Glutamatergic neuron (in vitro differentiated cells): ENCODE results near the gene TAP2. TPM values are rescaled to one million over a fixed set of nuclear protein-coding genes. Genes with fewer than 3 reads are reported as not detected.

ENCODE experiments used
- DNase-seq: peaks from one replicate; pipeline ENCODE4 v3.0.0; 2022
- H3K27ac Mint-ChIP-seq: one replicate; pipeline ENCODE4 v1.8.0; 2020; ENCODE audit warnings: mild to moderate bottlenecking, mixed read lengths, inconsistent platforms; ENCODE audit not compliant: unreplicated experiment
- H3K27me3 Mint-ChIP-seq: one replicate; pipeline ENCODE4 v1.8.0; 2020; ENCODE audit warnings: mild to moderate bottlenecking, moderate library complexity, mixed read lengths, inconsistent platforms; ENCODE audit not compliant: unreplicated experiment
- H3K36me3 Mint-ChIP-seq: one replicate; pipeline ENCODE4 v1.8.0; 2020; ENCODE audit warnings: mild to moderate bottlenecking, mixed read lengths, inconsistent platforms; ENCODE audit not compliant: unreplicated experiment
- H3K4me1 Mint-ChIP-seq: one replicate; pipeline ENCODE4 v1.8.0; 2020; ENCODE audit warnings: mild to moderate bottlenecking, low read depth, mixed read lengths, inconsistent platforms; ENCODE audit not compliant: unreplicated experiment
- H3K4me3 Mint-ChIP-seq: one replicate; pipeline ENCODE4 v1.8.0; 2020; ENCODE audit warnings: mild to moderate bottlenecking, mixed read lengths, inconsistent platforms; ENCODE audit not compliant: unreplicated experiment
- H3K9me3 Mint-ChIP-seq: one replicate; pipeline ENCODE4 v1.8.0; 2020; ENCODE audit warnings: mild to moderate bottlenecking, moderate library complexity, mixed read lengths, inconsistent platforms; ENCODE audit not compliant: unreplicated experiment
- CTCF ChIP-seq: fragments of 200-600 bp; sonication (generic); IDR thresholded peaks from one replicate; pipeline ENCODE4 v1.5.0; 2021; ENCODE audit not compliant: partially characterized antibody, unreplicated experiment
- total RNA-seq: library from RNA; stranded (reverse); fragmentation: NEBNext Ultra II Directional; extraction: Animal tissue kit (Norgen Biotek cat#: 25700); gene quantifications from one replicate; pipeline ENCODE4 v1.2.1, GENCODE V29; 2021; ENCODE audit not compliant: unreplicated experiment

The TAP2 gene
- total RNA-seq, 1 donor from 2014 or later: 1.9 TPM

- no peak for TF ChIP-seq CTCF
- H3K4me3 Mint-ChIP-seq: no peak overlapping the region
- H3K4me1 Mint-ChIP-seq: no peaks in the 10 kb centered on the region
- no peaks in the 10 kb centered on the region for H3K36me3 Mint-ChIP-seq
- no peak overlapping the region for H3K27ac Mint-ChIP-seq
- peaks cover 5% of the 10 kb centered on the region for H3K27me3 Mint-ChIP-seq
- no peak for DNase-seq
- no peaks in the 10 kb centered on the region for H3K9me3 Mint-ChIP-seq
These were observed 22.1 kb upstream of the TAP2 start for GRCh38 chr6:32860674-32861073.

GRCh38 chr6:32858194-32858593, 19.7 kb upstream of the TAP2 start:
- no peaks in the 10 kb centered on the region for H3K36me3 Mint-ChIP-seq
- H3K4me3 Mint-ChIP-seq: no peak overlapping the region
- DNase-seq: no peak
- H3K9me3 Mint-ChIP-seq: peaks cover 2% of the 10 kb centered on the region
- H3K27ac Mint-ChIP-seq: no peak overlapping the region
- TF ChIP-seq CTCF: no peak
- H3K4me1 Mint-ChIP-seq: no peaks in the 10 kb centered on the region
- H3K27me3 Mint-ChIP-seq: peaks cover 13% of the 10 kb centered on the region

GRCh38 chr6:32857156-32857891, 18.8 kb upstream of the TAP2 start:
- TF ChIP-seq CTCF: no peak
- Mint-ChIP-seq H3K27me3 (peaks cover 19% of the 10 kb centered on the region), H3K36me3 (no peaks in the 10 kb centered on the region), H3K4me3 (no peak overlapping the region), H3K27ac (no peak overlapping the region), H3K9me3 (peaks cover 3% of the 10 kb centered on the region), H3K4me1 (no peaks in the 10 kb centered on the region)
- no peak for DNase-seq

- Mint-ChIP-seq H3K27me3 (peaks cover 27% of the 10 kb centered on the region), H3K4me1 (no peaks in the 10 kb centered on the region), H3K36me3 (peaks cover 2% of the 10 kb centered on the region), H3K4me3 (no peak overlapping the region), H3K9me3 (peaks cover 7% of the 10 kb centered on the region), H3K27ac (no peak overlapping the region)
- DNase-seq: no peak
- TF ChIP-seq CTCF: no peak
These were observed 17.1 kb upstream of the TAP2 start for GRCh38 chr6:32855467-32856174.
